ENCODE measurements around the gene MED12L.

DNA sequence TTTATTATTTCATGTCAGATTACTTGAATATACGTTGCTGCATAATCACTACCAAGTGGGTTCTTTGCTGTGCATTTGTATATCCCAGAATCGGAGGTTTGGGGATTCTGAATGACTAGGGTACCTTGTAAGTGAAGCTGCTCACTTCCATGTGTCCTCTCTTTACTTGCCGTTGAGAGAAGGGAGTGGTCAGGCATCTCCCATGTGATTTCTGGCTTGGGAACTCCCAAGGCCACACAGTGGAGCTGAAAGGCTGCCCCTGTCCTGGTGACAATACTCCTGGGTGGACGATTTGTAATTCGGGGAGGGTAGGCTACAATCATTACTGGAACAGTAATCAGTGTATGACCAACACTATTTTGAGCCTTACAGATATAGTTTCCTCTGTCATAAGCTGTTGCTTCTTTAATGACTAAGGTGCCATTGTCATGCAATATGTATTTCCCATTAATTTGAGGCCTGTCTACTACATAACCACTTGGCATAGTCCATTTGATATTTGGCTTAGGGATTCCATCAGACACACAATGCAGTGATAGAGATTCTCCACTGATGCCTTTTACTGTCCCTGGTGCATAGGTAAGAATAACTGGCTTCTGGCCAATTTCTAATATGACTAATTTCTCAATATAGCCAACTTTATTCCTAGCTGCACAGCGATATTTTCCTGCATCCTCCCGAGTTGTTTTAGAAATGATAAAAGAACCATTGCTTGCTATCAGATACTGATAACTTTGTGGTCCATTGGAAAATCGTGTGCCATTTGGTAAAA lies 351.4 kb downstream of the MED12L start:
- TF ChIP-seq, protein P1, sequence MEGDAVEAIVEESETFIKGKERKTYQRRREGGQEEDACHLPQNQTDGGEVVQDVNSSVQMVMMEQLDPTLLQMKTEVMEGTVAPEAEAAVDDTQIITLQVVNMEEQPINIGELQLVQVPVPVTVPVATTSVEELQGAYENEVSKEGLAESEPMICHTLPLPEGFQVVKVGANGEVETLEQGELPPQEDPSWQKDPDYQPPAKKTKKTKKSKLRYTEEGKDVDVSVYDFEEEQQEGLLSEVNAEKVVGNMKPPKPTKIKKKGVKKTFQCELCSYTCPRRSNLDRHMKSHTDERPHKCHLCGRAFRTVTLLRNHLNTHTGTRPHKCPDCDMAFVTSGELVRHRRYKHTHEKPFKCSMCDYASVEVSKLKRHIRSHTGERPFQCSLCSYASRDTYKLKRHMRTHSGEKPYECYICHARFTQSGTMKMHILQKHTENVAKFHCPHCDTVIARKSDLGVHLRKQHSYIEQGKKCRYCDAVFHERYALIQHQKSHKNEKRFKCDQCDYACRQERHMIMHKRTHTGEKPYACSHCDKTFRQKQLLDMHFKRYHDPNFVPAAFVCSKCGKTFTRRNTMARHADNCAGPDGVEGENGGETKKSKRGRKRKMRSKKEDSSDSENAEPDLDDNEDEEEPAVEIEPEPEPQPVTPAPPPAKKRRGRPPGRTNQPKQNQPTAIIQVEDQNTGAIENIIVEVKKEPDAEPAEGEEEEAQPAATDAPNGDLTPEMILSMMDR (IDR thresholded peaks at IDR 0.05; ENCODE audit: low read length) = no peak
- no peak for TF ChIP-seq EZH2phosphoT487 (IDR thresholded peaks at IDR 0.05; ENCODE audit: low read length)
- no peak for TF ChIP-seq EZH2 (optimal IDR thresholded peaks at IDR 0.05; ENCODE audit: low read depth, low read length)
